Calu3 (cell line): ENCODE data around the gene GALP. TPM values are rescaled to one million over a fixed set of nuclear protein-coding genes. Genes with fewer than 3 reads are reported as not detected.

ENCODE experiments used
- BruUV-seq: library from RNA; stranded (reverse); fragments of 400-500 nt; replicated peaks from 2 replicates; lab custom pipeline; 2021; lab: Mats Ljungman, UMichigan
- CTCF ChIA-PET: fragments of 300-600 bp; sonication (Branson Sonifier 250); formaldehyde crosslinking; loops from one replicate; lab custom pipeline; 2022; ENCODE audit warnings: antibody characterized with exemption; lab: Charles Lee
- DNase-seq: peaks from one replicate; pipeline ENCODE4 v3.0.0; 2022
- H3K27ac Mint-ChIP-seq: one replicate; pipeline ENCODE4 v1.8.0; 2022; ENCODE audit warnings: mixed read lengths; ENCODE audit not compliant: unreplicated experiment
- H3K27me3 Mint-ChIP-seq: one replicate; pipeline ENCODE4 v1.8.0; 2022; ENCODE audit warnings: mixed read lengths; ENCODE audit not compliant: unreplicated experiment
- H3K36me3 Mint-ChIP-seq: one replicate; pipeline ENCODE4 v1.8.0; 2022; ENCODE audit warnings: mild to moderate bottlenecking, moderate library complexity, mixed read lengths; ENCODE audit not compliant: insufficient read depth, unreplicated experiment
- H3K4me1 Mint-ChIP-seq: one replicate; pipeline ENCODE4 v1.8.0; 2022; ENCODE audit warnings: mild to moderate bottlenecking, low read depth, mixed read lengths; ENCODE audit not compliant: unreplicated experiment
- H3K4me3 Mint-ChIP-seq: one replicate; pipeline ENCODE4 v1.8.0; 2022; ENCODE audit warnings: mild to moderate bottlenecking, low read depth, moderate library complexity, mixed read lengths; ENCODE audit not compliant: unreplicated experiment
- H3K9me3 Mint-ChIP-seq: one replicate; pipeline ENCODE4 v1.8.0; 2022; ENCODE audit warnings: low read depth, mixed read lengths; ENCODE audit not compliant: unreplicated experiment
- intact Hi-C: fragments of 100-400 bp; cut with micrococcal nuclease; formaldehyde crosslinking; loops from one replicate; pipeline ENCODE4 v1.10.0; 2022; ENCODE audit not compliant: unreplicated experiment
- total RNA-seq: library from RNA; stranded (reverse); gene quantifications from 2 replicates; pipeline ENCODE4 v1.2.3, GENCODE V29; 2022
- TF ChIP-seq, protein P1 (sequence below): fragments of 200-600 bp; IDR thresholded peaks from one replicate; pipeline ENCODE4 v1.8.0; 2022; ENCODE audit warnings: antibody characterized with exemption; ENCODE audit not compliant: unreplicated experiment

The GALP gene
- total RNA-seq, 1 experiment from 2014 or later: not detected

DNA sequence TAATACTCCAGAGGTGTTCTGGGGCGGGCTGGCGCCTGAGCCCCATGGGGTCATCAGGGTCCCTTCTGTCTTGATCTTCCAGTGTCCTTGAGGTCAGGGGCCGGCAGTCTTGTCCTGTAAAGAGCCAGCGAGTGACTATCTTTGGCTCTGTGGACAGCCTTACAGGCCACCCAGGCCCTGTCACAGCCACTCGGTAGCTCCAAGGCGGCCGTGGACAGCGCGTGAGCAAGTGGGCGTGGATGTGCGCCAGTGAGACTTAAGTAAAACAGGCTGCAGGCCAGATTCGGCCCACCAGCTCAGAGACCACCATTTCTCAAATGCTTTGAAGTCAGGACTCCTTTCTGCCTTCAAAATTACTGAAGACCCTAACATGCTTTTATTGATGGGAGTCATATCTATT, 31.0 kb upstream of the GALP start:
- Mint-ChIP-seq H3K4me1 (peaks cover 22% of the 10 kb centered on the region), H3K4me3 (no peak overlapping the region), H3K27ac (no peak overlapping the region), H3K9me3 (no peaks in the 10 kb centered on the region), H3K36me3 (peaks cover 65% of the 10 kb centered on the region), H3K27me3 (no peaks in the 10 kb centered on the region)
- intact Hi-C loops: loop anchor here (5.0 kb wide), 1 partner anchor 53 kb away; no protein-coding TSS in a partner anchor
- CTCF ChIA-PET: interaction anchor here (1.1 kb wide), 1 partner anchor 10 kb away, joined by 4 read pairs; no protein-coding TSS in a partner anchor
- DNase-seq: no peak
- no TSS peak for BruUV-seq
- TF ChIP-seq, protein P1, sequence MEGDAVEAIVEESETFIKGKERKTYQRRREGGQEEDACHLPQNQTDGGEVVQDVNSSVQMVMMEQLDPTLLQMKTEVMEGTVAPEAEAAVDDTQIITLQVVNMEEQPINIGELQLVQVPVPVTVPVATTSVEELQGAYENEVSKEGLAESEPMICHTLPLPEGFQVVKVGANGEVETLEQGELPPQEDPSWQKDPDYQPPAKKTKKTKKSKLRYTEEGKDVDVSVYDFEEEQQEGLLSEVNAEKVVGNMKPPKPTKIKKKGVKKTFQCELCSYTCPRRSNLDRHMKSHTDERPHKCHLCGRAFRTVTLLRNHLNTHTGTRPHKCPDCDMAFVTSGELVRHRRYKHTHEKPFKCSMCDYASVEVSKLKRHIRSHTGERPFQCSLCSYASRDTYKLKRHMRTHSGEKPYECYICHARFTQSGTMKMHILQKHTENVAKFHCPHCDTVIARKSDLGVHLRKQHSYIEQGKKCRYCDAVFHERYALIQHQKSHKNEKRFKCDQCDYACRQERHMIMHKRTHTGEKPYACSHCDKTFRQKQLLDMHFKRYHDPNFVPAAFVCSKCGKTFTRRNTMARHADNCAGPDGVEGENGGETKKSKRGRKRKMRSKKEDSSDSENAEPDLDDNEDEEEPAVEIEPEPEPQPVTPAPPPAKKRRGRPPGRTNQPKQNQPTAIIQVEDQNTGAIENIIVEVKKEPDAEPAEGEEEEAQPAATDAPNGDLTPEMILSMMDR: no peak

DNA sequence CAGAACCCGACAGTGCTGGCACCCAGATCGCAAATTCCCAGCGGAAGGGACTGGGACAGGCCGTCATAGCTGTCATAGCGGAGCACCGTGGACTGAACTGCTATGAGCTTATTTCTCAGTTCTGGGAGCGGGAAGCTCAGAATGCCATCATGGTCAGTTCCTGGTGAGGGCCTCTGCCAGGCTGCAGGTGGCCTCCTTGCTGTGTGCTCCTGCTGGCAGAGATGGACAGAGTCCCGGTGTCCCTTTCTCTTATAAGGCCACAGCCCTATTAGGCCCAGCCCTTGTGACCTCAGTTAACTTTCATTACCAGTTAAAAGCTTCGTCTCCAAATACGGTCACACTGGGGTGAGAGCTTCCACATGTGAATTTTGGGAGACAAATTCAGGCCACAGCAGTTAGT, 30.1 kb upstream of the GALP start:
- CTCF ChIA-PET: interaction anchor here (1.1 kb wide), 1 partner anchor 9 kb away, joined by 4 read pairs; no protein-coding TSS in a partner anchor
- intact Hi-C loops: no loop called here
- Mint-ChIP-seq H3K27ac (no peak overlapping the region), H3K36me3 (peaks cover 64% of the 10 kb centered on the region), H3K27me3 (no peaks in the 10 kb centered on the region), H3K9me3 (no peaks in the 10 kb centered on the region), H3K4me1 (peaks cover 16% of the 10 kb centered on the region), H3K4me3 (no peak overlapping the region)
- DNase-seq: no peak
- TF ChIP-seq, protein P1: no peak
- no TSS peak for BruUV-seq

DNA sequence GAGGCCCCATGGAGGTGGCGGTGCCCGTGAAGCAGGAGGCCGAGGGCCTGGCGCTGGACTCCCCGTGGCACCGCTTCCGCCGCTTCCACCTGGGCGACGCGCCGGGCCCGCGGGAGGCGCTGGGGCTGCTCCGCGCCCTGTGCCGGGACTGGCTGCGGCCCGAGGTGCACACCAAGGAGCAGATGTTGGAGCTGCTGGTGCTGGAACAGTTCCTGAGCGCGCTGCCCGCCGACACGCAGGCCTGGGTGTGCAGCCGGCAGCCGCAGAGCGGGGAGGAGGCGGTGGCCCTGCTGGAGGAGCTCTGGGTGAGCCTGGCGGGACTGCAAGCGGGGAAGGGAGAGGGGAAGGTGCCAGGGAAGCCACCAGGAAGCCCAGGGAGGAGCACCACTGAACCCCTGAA, 28.9 kb upstream of the GALP start:
- no peaks in the 10 kb centered on the region for H3K9me3 Mint-ChIP-seq
- H3K4me1 Mint-ChIP-seq: peaks cover 16% of the 10 kb centered on the region
- H3K4me3 Mint-ChIP-seq: no peak overlapping the region
- no peaks in the 10 kb centered on the region for H3K27me3 Mint-ChIP-seq
- CTCF ChIA-PET: no interaction called here
- H3K27ac Mint-ChIP-seq: no peak overlapping the region
- intact Hi-C loops: no loop called here
- DNase-seq: no peak
- H3K36me3 Mint-ChIP-seq: peaks cover 52% of the 10 kb centered on the region
- TF ChIP-seq, protein P1: no peak
- BruUV-seq: no TSS peak

DNA sequence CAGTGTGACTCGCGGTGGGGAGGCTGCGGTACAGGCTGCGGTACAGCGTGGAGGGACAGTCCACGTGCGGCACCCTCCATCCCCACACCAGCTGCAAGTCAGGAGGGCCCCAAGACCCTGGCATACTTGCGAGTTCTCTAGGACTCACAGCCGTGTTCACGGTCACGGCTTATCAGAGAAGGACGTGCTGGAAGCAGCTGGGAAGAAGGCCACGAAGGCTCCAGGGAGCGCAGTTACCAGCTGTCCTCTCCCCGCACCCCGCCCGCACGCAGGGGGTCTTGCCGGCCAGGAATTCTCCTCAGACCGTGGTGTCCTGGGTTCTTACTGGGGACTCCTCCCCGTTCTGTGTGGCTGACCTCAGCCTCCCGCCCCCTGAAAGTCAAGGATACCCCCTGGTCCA, 28.5 kb upstream of the GALP start:
- CTCF ChIA-PET: no interaction called here
- Mint-ChIP-seq H3K27me3 (no peaks in the 10 kb centered on the region), H3K9me3 (no peaks in the 10 kb centered on the region), H3K27ac (no peak overlapping the region), H3K4me1 (peaks cover 16% of the 10 kb centered on the region), H3K36me3 (peaks cover 49% of the 10 kb centered on the region), H3K4me3 (no peak overlapping the region)
- TF ChIP-seq, protein P1: no peak
- DNase-seq: no peak
- no TSS peak for BruUV-seq
- intact Hi-C loops: no loop called here
